Heart right ventricle (tissue), 16 donors: ENCODE data around the gene GDI2. TPM values are rescaled to one million over a fixed set of nuclear protein-coding genes. Genes with fewer than 3 reads are reported as not detected.

Experiments
- ATAC-seq, 8 donors: fragments of 200-7000 bp; cut with Tn5 transposase; one replicate each; pipeline ENCODE4 v1.9.1; 2020; ENCODE audit warnings: mild to moderate bottlenecking in 8 of 8, moderate library complexity in 8 of 8, moderate number of reproducible peaks in 1 of 8
- DNase-seq, 2 donors: peaks; one replicate each; pipeline ENCODE4 v3.0.0-alpha.2; 2020
- H3K27ac ChIP-seq, 10 donors: fragments of 200-600 bp; sonication (generic) in 2 of 10; one replicate each; pipeline versions ENCODE4 v1.5.0 to v1.8.0; 2020 to 2022; ENCODE audit warnings: mild to moderate bottlenecking in 3 of 10
- H3K27me3 ChIP-seq, 7 donors: fragments of 200-600 bp; one replicate each; pipeline ENCODE4 v1.8.0; 2021 to 2022; ENCODE audit warnings: mild to moderate bottlenecking in 2 of 7
- H3K36me3 ChIP-seq, 9 donors: fragments of 200-600 bp; sonication (generic) in 1 of 9; one replicate each; pipeline versions ENCODE4 v1.5.0 to v1.8.0; 2020 to 2022; ENCODE audit warnings: mild to moderate bottlenecking in 2 of 9
- H3K4me1 ChIP-seq, 9 donors: fragments of 200-600 bp; sonication (generic) in 1 of 9; one replicate each; pipeline versions ENCODE4 v1.5.0 to v1.8.0; 2020 to 2022; ENCODE audit warnings: mild to moderate bottlenecking in 4 of 9
- H3K4me3 ChIP-seq, 10 donors: fragments of 200-600 bp; sonication (generic) in 2 of 10; one replicate each; pipeline versions ENCODE4 v1.5.0 to v1.8.0; 2020 to 2022; ENCODE audit warnings: mild to moderate bottlenecking in 7 of 10, moderate library complexity in 2 of 10
- H3K9me3 ChIP-seq, 11 donors: fragments of 200-600 bp in 10 of 11; sonication (generic) in 2 of 11; one replicate each; pipeline versions ENCODE4 v1.5.0 to v1.8.0; 2013 to 2022; ENCODE audit warnings: mild to moderate bottlenecking in 2 of 11, control low read depth in 1 of 11, moderate library complexity in 1 of 11
- WGBS, 2 donors: extraction: QIAGEN DNeasy Blood & Tissue Kit; methylation state at CpG; one replicate each; pipeline ENCODE4 v1.1.7; 2013; ENCODE audit warnings: inconsistent platforms in 1 of 2; 5-methylcytosine and 5-hydroxymethylcytosine counted together
- intact Hi-C, 10 donors: fragments of 100-400 bp; cut with DNase I; formaldehyde crosslinking; loops; one replicate each; pipeline versions ENCODE4 v1.11.1 to v1.14.2; 2022
- polyA plus RNA-seq, 2 donors: library from polyadenylated mRNA; stranded (reverse); fragments of 200-250 nt; gene quantifications; one replicate each; pipeline ENCODE4 v1.2.3, GENCODE V29; 2013
- total RNA-seq, 10 donors: library from RNA; stranded (reverse); fragmentation: NEBNext Ultra II Directional in 3 of 10; extraction: Animal tissue kit (Norgen Biotek cat#: 25700) in 3 of 10; gene quantifications; one replicate each; pipeline versions ENCODE4 v1.2.1 to v1.2.4, GENCODE V29; 2021 to 2023
- TF ChIP-seq, protein P1 (sequence below), 9 donors: fragments of 200-600 bp; sonication (generic) in 2 of 9; IDR thresholded peaks; one replicate each; pipeline versions ENCODE4 v1.5.0 to v1.8.0; 2021 to 2022; ENCODE audit warnings: antibody characterized with exemption in 9 of 9, mild to moderate bottlenecking in 5 of 9, moderate library complexity in 1 of 9
- donor health status: Arrhythmogenic right ventricular cardiomyopathy.
- donor health status: ischemic (EF 13 %, LVEDD 7.1; RV severe dilation, severe dysfunction).
- donor health status: healthy with polysubstance abuse.
- donor health status: DM: no; HTN: yes; CAD: no.
- donor health status: DM: no; HTN: no; CAD: no.
- donor health status: ischemic (EF 25% LVEDD 6.9; RV normal size, moderate dysfunction).
- donor health status: ischemic (EF 25% LVEDD 5.7; RV mildly dilated, moderate dysfunction).
- donor health status: healthy.
- donor health status: DM: yes; HTN: yes; CAD: no.
- donor health status: Ischemic cardiomyopathy.
- donor health status: ischemic (EF 35%, LVEDD 5.7; RV mildly dilated, moderate dysfunction).
- donor health status: nonischemic (EF 11% LVEDD 7.7; RV severe dilation, severe dysfunction).
- donor health status: DM: yes; HTN: yes; CAD: no.
- donor health status: PGD.
- donor health status: ischemic (EF 29% LVEDD 5.4; RV normal size, mild dysfunction).
- donor health status: nonischemic (EF 23%, LVEDD 6.1; RV moderate dilation, normal function).

GDI2 gene
- total and polyA plus RNA-seq, 12 donors = 21.8 to 145 (median 101) TPM

DNA sequence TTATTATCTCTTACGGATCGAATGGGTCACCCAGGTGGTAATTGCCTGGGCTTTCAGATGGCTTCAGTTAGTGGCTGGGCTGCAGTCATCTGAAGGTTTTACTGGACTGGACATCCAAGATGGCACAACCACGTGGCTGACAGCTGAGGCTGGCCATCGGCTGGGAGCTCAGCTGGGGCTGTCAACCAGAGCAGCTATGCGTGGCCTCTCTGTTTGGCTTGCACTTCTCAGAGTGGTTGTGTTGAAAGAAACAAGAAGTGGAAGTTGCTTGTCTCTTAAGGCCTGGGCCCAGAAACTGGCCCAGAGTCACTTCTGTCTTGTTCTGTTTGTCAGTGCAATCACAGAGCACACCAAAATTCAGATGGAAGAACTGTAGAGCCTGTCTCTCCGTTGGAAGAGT lies 5.7 kb upstream of the GDI2 start:
- H3K4me3 ChIP-seq = no peak overlapping the region
- TF ChIP-seq, protein P1, sequence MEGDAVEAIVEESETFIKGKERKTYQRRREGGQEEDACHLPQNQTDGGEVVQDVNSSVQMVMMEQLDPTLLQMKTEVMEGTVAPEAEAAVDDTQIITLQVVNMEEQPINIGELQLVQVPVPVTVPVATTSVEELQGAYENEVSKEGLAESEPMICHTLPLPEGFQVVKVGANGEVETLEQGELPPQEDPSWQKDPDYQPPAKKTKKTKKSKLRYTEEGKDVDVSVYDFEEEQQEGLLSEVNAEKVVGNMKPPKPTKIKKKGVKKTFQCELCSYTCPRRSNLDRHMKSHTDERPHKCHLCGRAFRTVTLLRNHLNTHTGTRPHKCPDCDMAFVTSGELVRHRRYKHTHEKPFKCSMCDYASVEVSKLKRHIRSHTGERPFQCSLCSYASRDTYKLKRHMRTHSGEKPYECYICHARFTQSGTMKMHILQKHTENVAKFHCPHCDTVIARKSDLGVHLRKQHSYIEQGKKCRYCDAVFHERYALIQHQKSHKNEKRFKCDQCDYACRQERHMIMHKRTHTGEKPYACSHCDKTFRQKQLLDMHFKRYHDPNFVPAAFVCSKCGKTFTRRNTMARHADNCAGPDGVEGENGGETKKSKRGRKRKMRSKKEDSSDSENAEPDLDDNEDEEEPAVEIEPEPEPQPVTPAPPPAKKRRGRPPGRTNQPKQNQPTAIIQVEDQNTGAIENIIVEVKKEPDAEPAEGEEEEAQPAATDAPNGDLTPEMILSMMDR (IDR thresholded peaks at IDR 0.05) = no peak
- intact Hi-C loops = loop anchor here in 6 of 10 donors (5.0 to 10.0 kb wide), 3 partner anchors 53 to 134 kb away; partner anchors contain the start of gene TASOR2 (in 2 of the 6)
- DNase-seq = no peak
- no peaks in the 10 kb centered on the region for H3K27me3 ChIP-seq
- peaks cover 0 to 12% (median 10%) of the 10 kb centered on the region in 9 donors for H3K4me1 ChIP-seq
- no peaks in the 10 kb centered on the region for H3K9me3 ChIP-seq
- peak in 2 of 8 donors; percentile 12 to 29 for ATAC-seq
- 89% methylated on average over 6 of the region's 6 CpGs for WGBS, 2 donors
- H3K36me3 ChIP-seq = no peaks in the 10 kb centered on the region
- no peak overlapping the region for H3K27ac ChIP-seq

- TF ChIP-seq, protein P1 (IDR thresholded peaks at IDR 0.05) = no peak
- Histone ChIP-seq H3K9me3 (no peaks in the 10 kb centered on the region), H3K36me3 (no peaks in the 10 kb centered on the region), H3K27ac (peak overlapping the region in 1 of 10 donors; percentile 6), H3K4me1 (peaks cover 0 to 12% (median 10%) of the 10 kb centered on the region in 9 donors), H3K27me3 (no peaks in the 10 kb centered on the region), H3K4me3 (no peak overlapping the region)
- intact Hi-C loops = loop anchor here in 6 of 10 donors (5.0 to 10.0 kb wide), 3 partner anchors 54 to 133 kb away; partner anchors contain the start of gene TASOR2 (in 2 of the 6)
- ATAC-seq = no peak
- WGBS, 2 donors = 92 to 95% methylated on average over 2 of the region's 2 CpGs
- no peak for DNase-seq
Measured at GRCh38 chr10:5818048-5818331, 4.8 kb upstream of the GDI2 start.

GRCh38 chr10:5817322-5818047 lies 4.3 kb upstream of the GDI2 start:
- peaks cover 0 to 12% (median 10%) of the 10 kb centered on the region in 9 donors for H3K4me1 ChIP-seq
- TF ChIP-seq, protein P1 (IDR thresholded peaks at IDR 0.05) = no peak
- no peak for ATAC-seq
- H3K9me3 ChIP-seq = no peaks in the 10 kb centered on the region
- WGBS, 2 donors = 90 to 92% methylated on average over 4 of the region's 4 CpGs
- H3K36me3 ChIP-seq = no peaks in the 10 kb centered on the region
- intact Hi-C loops = loop anchor here in 6 of 10 donors (5.0 to 10.0 kb wide), 3 partner anchors 55 to 133 kb away; partner anchors contain the start of gene TASOR2 (in 2 of the 6)
- no peak overlapping the region for H3K4me3 ChIP-seq
- peak overlapping the region in 1 of 10 donors; percentile 6 for H3K27ac ChIP-seq
- no peaks in the 10 kb centered on the region for H3K27me3 ChIP-seq
- no peak for DNase-seq

DNA sequence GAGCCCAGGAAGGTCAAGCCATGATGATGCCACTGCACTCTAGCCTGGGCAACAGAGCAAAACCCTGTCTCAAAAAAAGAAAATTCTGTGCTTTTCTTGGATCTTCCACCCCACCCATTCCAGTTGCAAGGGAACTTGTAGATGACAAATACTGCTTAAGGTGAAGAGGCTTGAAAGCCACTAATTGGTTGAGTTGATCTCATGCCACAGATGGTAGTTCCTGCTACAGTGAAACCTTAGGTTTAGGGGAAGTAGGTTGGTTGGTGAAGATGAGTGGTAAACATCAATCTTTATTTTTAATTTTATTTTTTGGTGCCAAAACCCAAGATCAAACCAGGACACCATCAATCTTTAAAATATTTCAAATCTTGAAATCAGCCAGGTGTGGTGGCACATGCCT lies 2.9 kb upstream of the GDI2 start:
- Histone ChIP-seq H3K9me3 (no peaks in the 10 kb centered on the region), H3K4me1 (peaks cover 0 to 25% (median 22%) of the 10 kb centered on the region in 9 donors), H3K27ac (no peak overlapping the region), H3K36me3 (no peaks in the 10 kb centered on the region), H3K4me3 (no peak overlapping the region), H3K27me3 (no peaks in the 10 kb centered on the region)
- intact Hi-C loops = loop anchor here in 6 of 10 donors (5.0 to 10.0 kb wide), 3 partner anchors 56 to 131 kb away; partner anchors contain the start of gene TASOR2 (in 2 of the 6)
- ATAC-seq (no peak), DNase-seq (no peak)
- TF ChIP-seq, protein P1 (IDR thresholded peaks at IDR 0.05) = no peak
